WTC11 (cell line): ENCODE measurements around the gene LYPD3. TPM values are rescaled to one million over a fixed set of nuclear protein-coding genes. Genes with fewer than 3 reads are reported as not detected.

ENCODE experiments used
- ATAC-seq: fragments of 200-7000 bp; cut with Tn5 transposase; 2 replicates; pipeline ENCODE4 v1.10.0; 2021; ENCODE audit warnings: mild to moderate bottlenecking, moderate library complexity
- CTCF ChIA-PET: fragments of 300-600 bp; sonication (Branson Sonifier 250); formaldehyde crosslinking; loops from one replicate; lab custom pipeline; 2021; ENCODE audit warnings: antibody characterized with exemption; lab: Charles Lee
- POLR2A ChIA-PET: fragments of 350-600 bp; sonication (Branson Sonifier 250); formaldehyde crosslinking; loops from one replicate; lab custom pipeline; 2021; ENCODE audit warnings: antibody characterized with exemption; lab: Charles Lee
- DNase-seq: peaks from one replicate; pipeline ENCODE4 v3.0.0; 2021; ENCODE audit warnings: low spot score
- H3K27ac Mint-ChIP-seq: 2 replicates; pipeline ENCODE4 v1.8.0; 2021; ENCODE audit warnings: mixed read lengths
- H3K27me3 Mint-ChIP-seq: 2 replicates; pipeline ENCODE4 v1.8.0; 2021; ENCODE audit warnings: low read depth, mild to moderate bottlenecking, moderate library complexity, mixed read lengths
- H3K36me3 Mint-ChIP-seq: 2 replicates; pipeline ENCODE4 v1.8.0; 2021; ENCODE audit warnings: mixed read lengths
- H3K4me1 Mint-ChIP-seq: 2 replicates; pipeline ENCODE4 v1.8.0; 2022; ENCODE audit warnings: mixed read lengths
- H3K4me3 Mint-ChIP-seq: 2 replicates; pipeline ENCODE4 v1.8.0; 2021; ENCODE audit warnings: mild to moderate bottlenecking, moderate library complexity, mixed read lengths
- H3K9me3 Mint-ChIP-seq: 2 replicates; pipeline ENCODE4 v1.8.0; 2021; ENCODE audit warnings: mixed read lengths
- CBFB ChIP-seq: sonication (generic); formaldehyde crosslinking; IDR thresholded peaks from 2 replicates; pipeline ENCODE4 v1.8.1; 2022; ENCODE audit warnings: mild to moderate bottlenecking, low read depth, missing genetic modification reagents
- ETV6 ChIP-seq: sonication (generic); formaldehyde crosslinking; IDR thresholded peaks from 2 replicates; pipeline ENCODE4 v1.8.1; 2022; ENCODE audit warnings: mild to moderate bottlenecking, missing genetic modification reagents
- GTF2I ChIP-seq: fragments of 250-450 bp; sonication (Bioruptor Pico); conservative IDR thresholded peaks from 2 replicates; pipeline ENCODE4 v1.4.0; 2021; ENCODE audit warnings: mild to moderate bottlenecking
- HMGA2 ChIP-seq: fragments of 250-450 bp; sonication (Bioruptor Pico); IDR thresholded peaks from 2 replicates; pipeline ENCODE4 v1.4.0; 2021; ENCODE audit warnings: mild to moderate bottlenecking, moderate library complexity
- IRF2 ChIP-seq: sonication (generic); formaldehyde crosslinking; IDR thresholded peaks from 2 replicates; pipeline ENCODE4 v1.8.0; 2022; ENCODE audit warnings: low read depth, missing genetic modification reagents, borderline replicate concordance
- NR2C2 ChIP-seq: sonication (generic); formaldehyde crosslinking; IDR thresholded peaks from 2 replicates; pipeline ENCODE4 v1.8.0; 2022; ENCODE audit warnings: mild to moderate bottlenecking, missing genetic modification reagents
- OVOL2 ChIP-seq: fragments of 250-450 bp; sonication (Bioruptor Pico); IDR thresholded peaks from 2 replicates; pipeline ENCODE4 v1.9.0; 2021; ENCODE audit warnings: mild to moderate bottlenecking, borderline replicate concordance
- PRRX2 ChIP-seq: fragments of 250-450 bp; sonication (Bioruptor Pico); IDR thresholded peaks from 2 replicates; pipeline ENCODE4 v1.8.0; 2021; ENCODE audit warnings: mild to moderate bottlenecking
- SOX15 ChIP-seq: fragments of 250-450 bp; sonication (Bioruptor Pico); IDR thresholded peaks from 2 replicates; pipeline ENCODE4 v1.9.0; 2021; ENCODE audit warnings: mild to moderate bottlenecking
- ZNF232 ChIP-seq: sonication (generic); formaldehyde crosslinking; IDR thresholded peaks from 2 replicates; pipeline ENCODE4 v1.8.0; 2022; ENCODE audit warnings: mild to moderate bottlenecking, missing genetic modification reagents
- ZNF671 ChIP-seq: fragments of 250-450 bp; sonication (Bioruptor Pico); IDR thresholded peaks from 2 replicates; pipeline ENCODE4 v1.8.0; 2021; ENCODE audit warnings: mild to moderate bottlenecking
- total RNA-seq: library from RNA; stranded (reverse); gene quantifications from 3 replicates; pipeline ENCODE4 v1.2.3, GENCODE V29; 2021
- TF ChIP-seq, protein P1 (sequence below): sonication (generic); formaldehyde crosslinking; IDR thresholded peaks from 2 replicates; pipeline ENCODE4 v1.8.1; 2023; ENCODE audit warnings: mild to moderate bottlenecking, missing genetic modification reagents, moderate library complexity
- TF ChIP-seq, protein P2 (sequence below): sonication (generic); formaldehyde crosslinking; IDR thresholded peaks from 2 replicates; pipeline ENCODE4 v1.8.1; 2023; ENCODE audit warnings: mild to moderate bottlenecking, missing genetic modification reagents
- TF ChIP-seq, protein P3 (sequence below): sonication (generic); formaldehyde crosslinking; IDR thresholded peaks from 2 replicates; pipeline ENCODE4 v1.8.1; 2022; ENCODE audit warnings: mild to moderate bottlenecking, missing genetic modification reagents, moderate library complexity, borderline replicate concordance
- TF ChIP-seq, protein P4 (sequence below): sonication (generic); formaldehyde crosslinking; IDR thresholded peaks from 2 replicates; pipeline ENCODE4 v1.8.1; 2023; ENCODE audit warnings: mild to moderate bottlenecking, missing genetic modification reagents
- TF ChIP-seq, protein P5 (sequence below): fragments of 250-450 bp; sonication (Bioruptor Pico); conservative IDR thresholded peaks from 2 replicates; pipeline ENCODE4 v1.9.0; 2021; ENCODE audit warnings: mild to moderate bottlenecking
- TF ChIP-seq, protein P6 (sequence below): sonication (generic); formaldehyde crosslinking; IDR thresholded peaks from 2 replicates; pipeline ENCODE4 v1.8.1; 2023; ENCODE audit warnings: mild to moderate bottlenecking, missing genetic modification reagents, moderate library complexity
- TF ChIP-seq, protein P7 (sequence below): sonication (generic); formaldehyde crosslinking; IDR thresholded peaks from 2 replicates; pipeline ENCODE4 v1.8.1; 2022; ENCODE audit warnings: low read depth, mild to moderate bottlenecking, moderate library complexity, missing genetic modification reagents, borderline replicate concordance

LYPD3 gene
- total RNA-seq, 1 experiment from 2014 or later = 3.8 TPM

DNA sequence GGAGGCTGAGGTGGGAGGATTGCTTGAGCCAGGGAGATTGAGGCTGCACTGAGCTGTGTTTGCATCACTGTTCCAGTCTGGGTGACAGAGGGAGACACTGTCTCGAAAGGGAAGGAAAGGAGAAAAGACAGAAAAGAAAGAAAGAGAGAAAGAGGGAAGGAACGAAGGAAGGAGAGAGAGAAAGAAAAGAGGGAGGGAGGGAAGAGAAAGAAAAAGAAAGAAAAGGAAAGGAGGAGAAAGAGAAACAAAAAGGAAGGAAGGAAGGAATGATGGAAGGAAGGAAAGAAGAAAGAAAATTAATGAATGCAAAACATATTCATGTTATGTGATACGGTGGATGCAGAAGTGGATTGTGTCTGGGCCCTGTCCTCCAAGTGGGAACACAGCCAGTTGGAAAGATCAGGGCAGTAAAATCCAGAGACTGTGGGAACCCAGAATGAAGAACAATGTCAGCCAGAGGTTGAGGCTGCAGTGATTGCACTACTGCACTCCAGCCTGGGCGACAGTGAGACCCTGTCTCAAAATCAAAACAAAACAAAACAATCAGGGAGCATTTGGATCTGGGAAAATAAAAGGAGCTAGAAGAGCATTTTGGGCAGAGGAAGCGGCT is 32.9 kb upstream of the LYPD3 start:
- peaks cover 26% of the 10 kb centered on the region for H3K27me3 Mint-ChIP-seq
- no peak for ATAC-seq
- no peak overlapping the region for H3K4me3 Mint-ChIP-seq
- H3K27ac Mint-ChIP-seq = no peak overlapping the region; the same call in 1 of the 2 replicates
- peaks cover 4% of the 10 kb centered on the region; the same call in 1 of the 2 replicates for H3K36me3 Mint-ChIP-seq
- TF ChIP-seq, protein P1, sequence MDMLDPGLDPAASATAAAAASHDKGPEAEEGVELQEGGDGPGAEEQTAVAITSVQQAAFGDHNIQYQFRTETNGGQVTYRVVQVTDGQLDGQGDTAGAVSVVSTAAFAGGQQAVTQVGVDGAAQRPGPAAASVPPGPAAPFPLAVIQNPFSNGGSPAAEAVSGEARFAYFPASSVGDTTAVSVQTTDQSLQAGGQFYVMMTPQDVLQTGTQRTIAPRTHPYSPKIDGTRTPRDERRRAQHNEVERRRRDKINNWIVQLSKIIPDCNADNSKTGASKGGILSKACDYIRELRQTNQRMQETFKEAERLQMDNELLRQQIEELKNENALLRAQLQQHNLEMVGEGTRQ = no peak
- TF ChIP-seq, protein P2, sequence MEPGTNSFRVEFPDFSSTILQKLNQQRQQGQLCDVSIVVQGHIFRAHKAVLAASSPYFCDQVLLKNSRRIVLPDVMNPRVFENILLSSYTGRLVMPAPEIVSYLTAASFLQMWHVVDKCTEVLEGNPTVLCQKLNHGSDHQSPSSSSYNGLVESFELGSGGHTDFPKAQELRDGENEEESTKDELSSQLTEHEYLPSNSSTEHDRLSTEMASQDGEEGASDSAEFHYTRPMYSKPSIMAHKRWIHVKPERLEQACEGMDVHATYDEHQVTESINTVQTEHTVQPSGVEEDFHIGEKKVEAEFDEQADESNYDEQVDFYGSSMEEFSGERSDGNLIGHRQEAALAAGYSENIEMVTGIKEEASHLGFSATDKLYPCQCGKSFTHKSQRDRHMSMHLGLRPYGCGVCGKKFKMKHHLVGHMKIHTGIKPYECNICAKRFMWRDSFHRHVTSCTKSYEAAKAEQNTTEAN (CRISPR knock-in tag) = no peak
- TF ChIP-seq, protein P3, sequence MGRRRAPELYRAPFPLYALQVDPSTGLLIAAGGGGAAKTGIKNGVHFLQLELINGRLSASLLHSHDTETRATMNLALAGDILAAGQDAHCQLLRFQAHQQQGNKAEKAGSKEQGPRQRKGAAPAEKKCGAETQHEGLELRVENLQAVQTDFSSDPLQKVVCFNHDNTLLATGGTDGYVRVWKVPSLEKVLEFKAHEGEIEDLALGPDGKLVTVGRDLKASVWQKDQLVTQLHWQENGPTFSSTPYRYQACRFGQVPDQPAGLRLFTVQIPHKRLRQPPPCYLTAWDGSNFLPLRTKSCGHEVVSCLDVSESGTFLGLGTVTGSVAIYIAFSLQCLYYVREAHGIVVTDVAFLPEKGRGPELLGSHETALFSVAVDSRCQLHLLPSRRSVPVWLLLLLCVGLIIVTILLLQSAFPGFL (CRISPR knock-in tag) = no peak
- TF ChIP-seq, protein P4, sequence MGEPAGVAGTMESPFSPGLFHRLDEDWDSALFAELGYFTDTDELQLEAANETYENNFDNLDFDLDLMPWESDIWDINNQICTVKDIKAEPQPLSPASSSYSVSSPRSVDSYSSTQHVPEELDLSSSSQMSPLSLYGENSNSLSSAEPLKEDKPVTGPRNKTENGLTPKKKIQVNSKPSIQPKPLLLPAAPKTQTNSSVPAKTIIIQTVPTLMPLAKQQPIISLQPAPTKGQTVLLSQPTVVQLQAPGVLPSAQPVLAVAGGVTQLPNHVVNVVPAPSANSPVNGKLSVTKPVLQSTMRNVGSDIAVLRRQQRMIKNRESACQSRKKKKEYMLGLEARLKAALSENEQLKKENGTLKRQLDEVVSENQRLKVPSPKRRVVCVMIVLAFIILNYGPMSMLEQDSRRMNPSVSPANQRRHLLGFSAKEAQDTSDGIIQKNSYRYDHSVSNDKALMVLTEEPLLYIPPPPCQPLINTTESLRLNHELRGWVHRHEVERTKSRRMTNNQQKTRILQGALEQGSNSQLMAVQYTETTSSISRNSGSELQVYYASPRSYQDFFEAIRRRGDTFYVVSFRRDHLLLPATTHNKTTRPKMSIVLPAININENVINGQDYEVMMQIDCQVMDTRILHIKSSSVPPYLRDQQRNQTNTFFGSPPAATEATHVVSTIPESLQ (CRISPR knock-in tag) = no peak
- no peak for TF ChIP-seq NR2C2
- no peak for TF ChIP-seq OVOL2 (CRISPR knock-in tag)
- no peak for TF ChIP-seq ZNF671 (CRISPR knock-in tag)
- no peak for TF ChIP-seq IRF2 (CRISPR knock-in tag)
- TF ChIP-seq SOX15 = no peak
- TF ChIP-seq, protein P5, sequence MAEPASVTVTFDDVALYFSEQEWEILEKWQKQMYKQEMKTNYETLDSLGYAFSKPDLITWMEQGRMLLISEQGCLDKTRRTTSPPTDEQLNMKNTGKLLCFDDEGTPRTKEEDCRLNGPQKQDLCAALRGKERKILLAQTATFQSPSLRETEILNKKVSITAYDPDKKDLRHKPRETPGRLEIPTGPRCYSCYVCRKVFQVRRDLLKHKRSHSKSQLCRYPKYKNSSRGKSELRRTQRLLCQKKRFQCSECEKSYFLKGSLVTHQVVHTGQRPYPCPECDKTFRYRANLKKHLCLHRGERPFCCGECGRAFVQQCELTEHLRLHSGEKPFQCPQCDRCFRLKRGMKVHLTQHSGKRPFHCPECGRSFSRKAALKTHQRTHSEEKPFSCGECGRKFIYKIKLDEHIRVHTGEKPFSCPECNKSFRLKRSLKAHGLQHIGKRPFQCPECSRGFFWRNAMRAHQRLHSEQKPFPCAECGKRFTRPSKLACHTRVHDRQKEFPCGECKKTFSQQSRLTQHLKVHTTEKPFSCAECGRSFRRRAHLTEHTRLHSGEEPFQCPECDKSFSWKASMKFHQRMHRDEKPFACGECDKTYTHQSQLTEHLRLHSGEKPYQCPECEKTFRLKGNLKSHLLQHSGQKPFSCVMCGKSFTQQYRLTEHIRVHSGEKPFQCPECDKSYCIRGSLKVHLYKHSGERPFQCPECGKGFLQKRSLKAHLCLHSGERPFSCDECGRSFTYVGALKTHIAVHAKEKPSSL (CRISPR knock-in tag) = no peak
- no peak for TF ChIP-seq CBFB
- TF ChIP-seq ZNF232 (CRISPR knock-in tag) = no peak
- no peak for TF ChIP-seq HMGA2 (CRISPR knock-in tag)
- no peak for TF ChIP-seq ETV6
- TF ChIP-seq, protein P6, sequence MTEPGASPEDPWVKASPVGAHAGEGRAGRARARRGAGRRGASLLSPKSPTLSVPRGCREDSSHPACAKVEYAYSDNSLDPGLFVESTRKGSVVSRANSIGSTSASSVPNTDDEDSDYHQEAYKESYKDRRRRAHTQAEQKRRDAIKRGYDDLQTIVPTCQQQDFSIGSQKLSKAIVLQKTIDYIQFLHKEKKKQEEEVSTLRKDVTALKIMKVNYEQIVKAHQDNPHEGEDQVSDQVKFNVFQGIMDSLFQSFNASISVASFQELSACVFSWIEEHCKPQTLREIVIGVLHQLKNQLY (CRISPR knock-in tag) = no peak
- no peak for TF ChIP-seq GTF2I (CRISPR knock-in tag)
- TF ChIP-seq PRRX2 (CRISPR knock-in tag) = no peak
- TF ChIP-seq, protein P7, sequence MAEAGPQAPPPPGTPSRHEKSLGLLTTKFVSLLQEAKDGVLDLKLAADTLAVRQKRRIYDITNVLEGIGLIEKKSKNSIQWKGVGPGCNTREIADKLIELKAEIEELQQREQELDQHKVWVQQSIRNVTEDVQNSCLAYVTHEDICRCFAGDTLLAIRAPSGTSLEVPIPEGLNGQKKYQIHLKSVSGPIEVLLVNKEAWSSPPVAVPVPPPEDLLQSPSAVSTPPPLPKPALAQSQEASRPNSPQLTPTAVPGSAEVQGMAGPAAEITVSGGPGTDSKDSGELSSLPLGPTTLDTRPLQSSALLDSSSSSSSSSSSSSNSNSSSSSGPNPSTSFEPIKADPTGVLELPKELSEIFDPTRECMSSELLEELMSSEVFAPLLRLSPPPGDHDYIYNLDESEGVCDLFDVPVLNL (CRISPR knock-in tag) = no peak
- POLR2A ChIA-PET = interaction anchor here (0.7 kb wide), 1 partner anchor 224 kb away, joined by 3 read pairs; no protein-coding TSS in a partner anchor
- CTCF ChIA-PET = interaction anchor here (1.2 kb wide), 1 partner anchor 51 kb away, joined by 3 read pairs; no protein-coding TSS in a partner anchor
- H3K4me1 Mint-ChIP-seq = peaks cover 13% of the 10 kb centered on the region
- no peak for DNase-seq
- H3K9me3 Mint-ChIP-seq = no peaks in the 10 kb centered on the region
